KMS-11 (cell line): ENCODE measurements around the gene PRKG1.

Experiments
- H2AFZ ChIP-seq: fragments of 200-600 bp; sonication (generic); 2 replicates; pipeline ENCODE4 v1.6.1; 2016; ENCODE audit warnings: antibody characterized with exemption, mixed run types, low read depth
- H3K27ac ChIP-seq: fragments of 200-600 bp; sonication (generic); 2 replicates; pipeline ENCODE4 v1.6.1; 2016; ENCODE audit warnings: mild to moderate bottlenecking, mixed run types
- H3K27me3 ChIP-seq: fragments of 200-600 bp; sonication (generic); 2 replicates; pipeline ENCODE4 v1.6.1; 2017; ENCODE audit warnings: mild to moderate bottlenecking, low read depth, mixed run types, moderate library complexity; ENCODE audit not compliant: insufficient read depth
- H3K36me3 ChIP-seq: fragments of 200-600 bp; sonication (generic); 2 replicates; pipeline ENCODE4 v1.6.1; 2017; ENCODE audit warnings: mild to moderate bottlenecking, mixed run types; ENCODE audit not compliant: insufficient read depth
- H3K4me1 ChIP-seq: fragments of 200-600 bp; sonication (generic); 2 replicates; pipeline ENCODE4 v1.6.1; 2016; ENCODE audit warnings: mild to moderate bottlenecking, low read depth, mixed run types; ENCODE audit not compliant: poor library complexity, severe bottlenecking
- H3K4me2 ChIP-seq: fragments of 200-600 bp; sonication (generic); 2 replicates; pipeline ENCODE4 v1.7.0; 2016; ENCODE audit warnings: mild to moderate bottlenecking, mixed run types
- H3K4me3 ChIP-seq: fragments of 200-600 bp; sonication (generic); IDR thresholded peaks from 2 replicates; pipeline ENCODE4 v1.6.1; 2017; ENCODE audit warnings: low read depth, low read length, mixed read lengths; ENCODE audit not compliant: insufficient read depth
- H3K79me2 ChIP-seq: fragments of 200-600 bp; sonication (generic); 2 replicates; pipeline ENCODE4 v1.6.1; 2016; ENCODE audit warnings: low read depth, mixed run types; ENCODE audit not compliant: insufficient read depth
- H3K9ac ChIP-seq: fragments of 200-600 bp; sonication (generic); 2 replicates; pipeline ENCODE4 v1.6.1; 2016; ENCODE audit warnings: mild to moderate bottlenecking, mixed run types
- H4K20me1 ChIP-seq: fragments of 200-600 bp; sonication (generic); 2 replicates; pipeline ENCODE4 v1.6.1; 2016; ENCODE audit warnings: mild to moderate bottlenecking, mixed run types; ENCODE audit not compliant: insufficient read depth
- CTCF ChIP-seq: fragments of 200-600 bp; sonication (generic); conservative IDR thresholded peaks from 2 replicates; pipeline ENCODE4 v1.6.1; 2017; ENCODE audit warnings: low read depth, mild to moderate bottlenecking, antibody characterized with exemption, low read length, moderate library complexity, mixed read lengths

The PRKG1 gene

DNA sequence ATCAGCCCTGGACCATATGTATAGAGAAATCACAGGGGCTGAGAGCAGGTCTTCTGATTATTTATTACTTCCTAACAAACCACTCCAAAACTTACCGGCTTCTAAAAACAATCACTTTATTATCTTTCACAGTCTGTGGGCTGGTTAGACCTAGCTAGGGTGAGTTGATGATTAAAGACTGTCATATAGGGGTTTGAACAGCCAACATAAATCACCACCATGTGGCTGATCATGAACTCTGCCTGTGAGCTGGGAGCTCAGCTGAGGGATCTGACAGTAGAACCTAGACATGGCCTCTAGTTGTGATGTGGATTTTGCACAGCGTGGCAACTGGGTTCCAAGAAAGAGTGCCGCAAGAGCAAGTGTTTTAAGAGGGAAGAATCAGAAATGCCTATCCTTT lies 319.8 kb downstream of the PRKG1 start:
- H2AFZ ChIP-seq: no peak overlapping the region
- H3K4me1 ChIP-seq: no peaks in the 10 kb centered on the region
- no peaks in the 10 kb centered on the region for H3K27me3 ChIP-seq
- H3K27ac ChIP-seq: no peak overlapping the region
- no peaks in the 10 kb centered on the region for H3K79me2 ChIP-seq
- no peak overlapping the region for H3K9ac ChIP-seq
- H3K36me3 ChIP-seq: no peaks in the 10 kb centered on the region
- H3K4me3 ChIP-seq: no peak overlapping the region
- TF ChIP-seq CTCF: no peak
- H3K4me2 ChIP-seq: no peak overlapping the region
- H4K20me1 ChIP-seq: no peaks in the 10 kb centered on the region

DNA sequence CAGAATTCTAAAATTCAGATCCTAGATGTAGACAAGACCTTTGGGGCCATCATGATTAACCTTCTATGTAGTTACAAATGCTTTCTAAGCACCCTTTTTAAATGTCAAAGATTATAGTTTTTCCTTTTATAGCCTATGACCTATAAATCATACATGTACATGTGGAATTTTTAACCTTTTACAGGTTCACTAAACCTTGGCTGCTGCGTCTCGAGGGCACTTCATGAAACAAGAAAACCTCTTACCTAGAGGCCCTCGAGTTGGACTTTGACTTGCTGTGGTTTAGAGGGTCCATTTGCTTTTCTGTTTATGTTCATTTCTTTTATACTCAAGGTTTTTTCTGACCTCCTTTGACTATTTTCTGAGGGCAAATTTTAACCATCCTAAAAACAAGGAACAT lies 323.0 kb downstream of the PRKG1 start:
- no peaks in the 10 kb centered on the region for H3K4me1 ChIP-seq
- H3K9ac ChIP-seq: no peak overlapping the region
- no peaks in the 10 kb centered on the region; the same call in 1 of the 2 replicates for H3K36me3 ChIP-seq

DNA sequence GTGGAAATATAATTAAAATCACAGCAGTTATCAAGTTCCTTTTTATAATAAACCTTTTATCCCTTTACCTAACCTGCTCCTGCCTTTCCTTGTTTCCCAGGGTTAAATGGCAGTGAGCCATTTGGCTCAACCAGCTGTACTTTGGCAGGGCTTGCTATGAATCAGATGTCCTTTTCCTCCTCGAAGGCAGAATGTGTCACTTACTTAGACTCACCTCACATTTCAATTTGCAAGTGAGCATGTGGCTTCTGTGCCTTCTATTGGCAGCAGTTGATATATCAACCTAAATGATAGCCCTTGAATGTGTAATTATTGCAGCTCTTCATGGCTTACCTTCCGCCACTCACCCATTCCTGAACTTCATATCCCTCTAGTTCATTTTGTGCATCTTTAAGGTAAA lies 323.4 kb downstream of the PRKG1 start:
- Histone ChIP-seq H3K27ac (no peak overlapping the region), H3K36me3 (no peaks in the 10 kb centered on the region; the same call in 1 of the 2 replicates), H3K9ac (no peak overlapping the region), H3K27me3 (no peaks in the 10 kb centered on the region), H3K79me2 (no peaks in the 10 kb centered on the region), H3K4me3 (no peak overlapping the region), H2AFZ (no peak overlapping the region), H4K20me1 (no peaks in the 10 kb centered on the region), H3K4me1 (no peaks in the 10 kb centered on the region), H3K4me2 (no peak overlapping the region)
- no peak for TF ChIP-seq CTCF

More for the DNA sequence above, 323.0 kb downstream of the PRKG1 start:
- no peaks in the 10 kb centered on the region for H3K27me3 ChIP-seq
- H4K20me1 ChIP-seq: no peaks in the 10 kb centered on the region
- no peaks in the 10 kb centered on the region for H3K79me2 ChIP-seq
- H3K4me2 ChIP-seq: no peak overlapping the region
- no peak overlapping the region for H2AFZ ChIP-seq
- no peak overlapping the region for H3K4me3 ChIP-seq
- TF ChIP-seq CTCF: no peak
- H3K27ac ChIP-seq: no peak overlapping the region

- no peaks in the 10 kb centered on the region for H3K27me3 ChIP-seq
- H2AFZ ChIP-seq: no peak overlapping the region
- H3K4me1 ChIP-seq: no peaks in the 10 kb centered on the region
- no peak for TF ChIP-seq CTCF
- H3K9ac ChIP-seq: no peak overlapping the region
- no peak overlapping the region for H3K4me3 ChIP-seq
- no peaks in the 10 kb centered on the region for H4K20me1 ChIP-seq
- H3K36me3 ChIP-seq: no peaks in the 10 kb centered on the region; the same call in 1 of the 2 replicates
- H3K27ac ChIP-seq: no peak overlapping the region
- H3K4me2 ChIP-seq: no peak overlapping the region
- no peaks in the 10 kb centered on the region for H3K79me2 ChIP-seq
Observed at GRCh38 chr10:51399840-51400239, 325.6 kb downstream of the PRKG1 start.
